DOHH2 (cell line): ENCODE data around the gene COX5A.

Experiments
- H3F3A ChIP-seq: fragments of 200-600 bp; sonication (generic), shearing (Covaris generic); 2 replicates; pipeline ENCODE4 v1.6.0; 2016; ENCODE audit warnings: antibody characterized with exemption, mild to moderate bottlenecking; ENCODE audit not compliant: control insufficient read depth, insufficient read depth
- H3K27ac ChIP-seq: fragments of 200-600 bp; sonication (generic); 2 replicates; pipeline ENCODE4 v1.5.1; 2014; ENCODE audit warnings: low read depth, mild to moderate bottlenecking, low read length, moderate library complexity
- H3K27me3 ChIP-seq: fragments of 200-600 bp; sonication (generic); 2 replicates; pipeline ENCODE4 v1.6.1; 2014; ENCODE audit warnings: mild to moderate bottlenecking, low read length, mixed read lengths; ENCODE audit not compliant: control insufficient read depth
- H3K36me3 ChIP-seq: fragments of 200-600 bp; sonication (generic); 2 replicates; pipeline ENCODE4 v1.6.1; 2014; ENCODE audit warnings: mild to moderate bottlenecking, low read length, moderate library complexity, mixed read lengths; ENCODE audit not compliant: control insufficient read depth
- H3K4me1 ChIP-seq: fragments of 200-600 bp; sonication (generic); 2 replicates; pipeline ENCODE4 v1.6.1; 2014; ENCODE audit warnings: mild to moderate bottlenecking, low read length, mixed read lengths; ENCODE audit not compliant: control insufficient read depth
- H3K4me2 ChIP-seq: fragments of 200-600 bp; sonication (generic); 2 replicates; pipeline ENCODE4 v1.6.0; 2014; ENCODE audit warnings: mild to moderate bottlenecking, low read length, moderate library complexity
- H3K4me3 ChIP-seq: fragments of 200-600 bp; sonication (generic); 2 replicates; pipeline ENCODE4 v1.5.1; 2014; ENCODE audit warnings: mild to moderate bottlenecking, low read length, mixed read lengths
- H3K79me2 ChIP-seq: fragments of 200-600 bp; sonication (generic); 2 replicates; pipeline ENCODE4 v1.6.1; 2014; ENCODE audit warnings: mild to moderate bottlenecking, low read length, mixed read lengths; ENCODE audit not compliant: control insufficient read depth
- H3K9me2 ChIP-seq: fragments of 200-600 bp; sonication (generic); replicated peaks from 2 replicates; pipeline ENCODE4 v1.6.1; 2014; ENCODE audit warnings: mild to moderate bottlenecking, low read length, mixed read lengths; ENCODE audit not compliant: control insufficient read depth
- H3K9me3 ChIP-seq: fragments of 200-600 bp; sonication (generic); 2 replicates; pipeline ENCODE4 v1.6.1; 2014; ENCODE audit warnings: antibody characterized with exemption, low read length, mixed read lengths; ENCODE audit not compliant: control insufficient read depth, insufficient read depth
- H4K20me1 ChIP-seq: fragments of 200-600 bp; sonication (generic); 2 replicates; pipeline ENCODE4 v1.6.0; 2014; ENCODE audit warnings: low read depth, mild to moderate bottlenecking, antibody characterized with exemption, low read length, moderate library complexity; ENCODE audit not compliant: control insufficient read depth, insufficient read depth
- EZH2phosphoT487 ChIP-seq: fragments of 200-600 bp; sonication (generic); IDR thresholded peaks from 2 replicates; pipeline ENCODE4 v1.6.1; 2017; ENCODE audit warnings: borderline replicate concordance, mild to moderate bottlenecking, antibody characterized with exemption, low read length, moderate library complexity, mixed read lengths
- TF ChIP-seq, protein P1 (sequence below): fragments of 200-600 bp; sonication (generic); IDR thresholded peaks from one replicate; pipeline ENCODE4 v1.5.1; 2014; ENCODE audit warnings: antibody characterized with exemption, mild to moderate bottlenecking, low read depth, low read length; ENCODE audit not compliant: poor library complexity, severe bottlenecking

Gene COX5A

DNA sequence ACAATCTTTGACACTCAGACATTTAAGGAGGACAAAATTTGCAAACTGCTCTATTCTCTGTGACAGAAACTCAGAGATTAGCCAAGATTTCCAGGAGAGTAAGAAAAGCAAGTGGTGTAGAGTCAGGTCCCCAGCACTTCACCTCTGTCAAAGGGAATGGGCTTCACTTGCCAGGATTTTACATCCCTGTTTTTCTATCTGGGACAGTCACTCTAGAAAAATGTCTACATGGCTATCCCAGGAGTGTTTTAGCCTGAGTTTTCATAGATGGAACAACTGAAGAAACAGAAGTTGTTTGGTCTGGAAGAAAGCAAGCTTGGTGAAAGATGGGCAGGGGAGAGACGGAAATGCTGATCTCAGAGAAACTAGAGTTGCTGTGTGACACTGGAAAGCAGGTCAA lies 34.2 kb downstream of the COX5A start:
- Histone ChIP-seq H4K20me1 (no peaks in the 10 kb centered on the region), H3K36me3 (peaks cover 65% of the 10 kb centered on the region), H3K27ac (no peak overlapping the region), H3K27me3 (no peaks in the 10 kb centered on the region), H3K4me3 (no peak overlapping the region), H3F3A (peaks cover 13% of the 10 kb centered on the region), H3K4me1 (peaks cover 34% of the 10 kb centered on the region), H3K79me2 (peaks cover 18% of the 10 kb centered on the region), H3K4me2 (no peak overlapping the region), H3K9me2 (no peaks in the 10 kb centered on the region), H3K9me3 (no peaks in the 10 kb centered on the region)
- no peak for TF ChIP-seq EZH2phosphoT487
- TF ChIP-seq, protein P1, sequence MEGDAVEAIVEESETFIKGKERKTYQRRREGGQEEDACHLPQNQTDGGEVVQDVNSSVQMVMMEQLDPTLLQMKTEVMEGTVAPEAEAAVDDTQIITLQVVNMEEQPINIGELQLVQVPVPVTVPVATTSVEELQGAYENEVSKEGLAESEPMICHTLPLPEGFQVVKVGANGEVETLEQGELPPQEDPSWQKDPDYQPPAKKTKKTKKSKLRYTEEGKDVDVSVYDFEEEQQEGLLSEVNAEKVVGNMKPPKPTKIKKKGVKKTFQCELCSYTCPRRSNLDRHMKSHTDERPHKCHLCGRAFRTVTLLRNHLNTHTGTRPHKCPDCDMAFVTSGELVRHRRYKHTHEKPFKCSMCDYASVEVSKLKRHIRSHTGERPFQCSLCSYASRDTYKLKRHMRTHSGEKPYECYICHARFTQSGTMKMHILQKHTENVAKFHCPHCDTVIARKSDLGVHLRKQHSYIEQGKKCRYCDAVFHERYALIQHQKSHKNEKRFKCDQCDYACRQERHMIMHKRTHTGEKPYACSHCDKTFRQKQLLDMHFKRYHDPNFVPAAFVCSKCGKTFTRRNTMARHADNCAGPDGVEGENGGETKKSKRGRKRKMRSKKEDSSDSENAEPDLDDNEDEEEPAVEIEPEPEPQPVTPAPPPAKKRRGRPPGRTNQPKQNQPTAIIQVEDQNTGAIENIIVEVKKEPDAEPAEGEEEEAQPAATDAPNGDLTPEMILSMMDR: no peak

DNA sequence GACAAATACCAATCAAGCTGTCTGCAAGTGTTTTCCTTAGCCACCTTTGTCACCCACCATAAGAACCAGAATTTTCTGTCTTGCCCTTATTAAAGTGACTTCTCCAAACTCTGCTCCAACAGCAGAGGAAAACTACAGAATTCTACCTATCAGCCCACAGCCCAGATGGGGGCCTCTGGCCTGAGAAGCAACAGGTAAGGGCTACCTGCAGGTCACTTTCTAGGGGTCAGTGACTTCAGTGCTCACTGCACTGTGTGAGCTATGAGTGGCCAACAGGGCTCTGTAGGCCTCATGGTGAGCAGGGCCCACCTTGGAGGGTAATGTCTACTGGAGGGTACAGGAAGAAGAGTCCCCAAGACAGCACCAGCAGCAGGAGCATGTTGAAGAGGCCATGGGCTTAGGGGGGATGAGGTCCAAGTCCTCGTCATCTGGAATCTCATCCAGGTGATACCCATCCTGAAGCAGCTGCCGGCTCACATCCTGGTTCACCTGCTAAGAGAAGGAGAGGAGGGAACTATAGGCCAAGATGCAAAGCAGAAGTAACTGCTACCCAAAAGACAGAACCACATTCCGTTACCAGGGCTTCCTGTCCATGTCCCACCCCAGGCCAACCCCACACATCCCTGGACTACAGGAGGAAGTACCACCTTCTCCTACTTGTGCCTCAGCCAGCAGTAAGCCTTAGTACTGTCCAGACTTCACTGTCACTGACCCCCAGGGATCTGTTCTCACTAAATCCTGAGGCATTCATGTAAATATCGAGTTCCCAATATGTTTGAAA lies 35.4 kb downstream of the COX5A start:
- H3K36me3 ChIP-seq: peaks cover 73% of the 10 kb centered on the region

GRCh38 chr15:74901612-74902063 lies 36.2 kb downstream of the COX5A start:
- H3K4me1 ChIP-seq: peaks cover 24% of the 10 kb centered on the region
- peaks cover 82% of the 10 kb centered on the region for H3K36me3 ChIP-seq
- peak overlapping the region; percentile 10; the same call in 1 of the 2 replicates for H3K4me2 ChIP-seq
- no peaks in the 10 kb centered on the region for H3K9me3 ChIP-seq
- no peaks in the 10 kb centered on the region for H4K20me1 ChIP-seq
- H3K79me2 ChIP-seq: peaks cover 18% of the 10 kb centered on the region
- no peaks in the 10 kb centered on the region for H3K27me3 ChIP-seq
- H3K27ac ChIP-seq: no peak overlapping the region
- H3K9me2 ChIP-seq: no peaks in the 10 kb centered on the region
- peaks cover 14% of the 10 kb centered on the region for H3F3A ChIP-seq
- no peak overlapping the region for H3K4me3 ChIP-seq
- TF ChIP-seq EZH2phosphoT487: no peak
- TF ChIP-seq, protein P1: peak; percentile 94

More for the DNA sequence above, 35.4 kb downstream of the COX5A start:
- no peak overlapping the region for H3K4me3 ChIP-seq
- no peaks in the 10 kb centered on the region for H3K9me2 ChIP-seq
- H3K9me3 ChIP-seq: no peaks in the 10 kb centered on the region
- H3F3A ChIP-seq: peaks cover 14% of the 10 kb centered on the region
- no peak for TF ChIP-seq EZH2phosphoT487
- TF ChIP-seq, protein P1: no peak
- no peaks in the 10 kb centered on the region for H4K20me1 ChIP-seq
- H3K79me2 ChIP-seq: peaks cover 18% of the 10 kb centered on the region
- H3K27ac ChIP-seq: no peak overlapping the region
- H3K4me2 ChIP-seq: no peak overlapping the region
- peaks cover 31% of the 10 kb centered on the region for H3K4me1 ChIP-seq
- H3K27me3 ChIP-seq: no peaks in the 10 kb centered on the region
